ENCODE measurements around the gene NEU1. TPM values are rescaled to one million over a fixed set of nuclear protein-coding genes. Genes with fewer than 3 reads are reported as not detected.
A peak's percentile ranks its signal among the peaks of the same experiment; 100 is the strongest.

Gene NEU1
- total and polyA plus RNA-seq, 2 of the 8 experiments (the other 6 are each of a cell fraction or from before 2014, with no cell fraction given): 41.2 to 72.1 TPM

DNA sequence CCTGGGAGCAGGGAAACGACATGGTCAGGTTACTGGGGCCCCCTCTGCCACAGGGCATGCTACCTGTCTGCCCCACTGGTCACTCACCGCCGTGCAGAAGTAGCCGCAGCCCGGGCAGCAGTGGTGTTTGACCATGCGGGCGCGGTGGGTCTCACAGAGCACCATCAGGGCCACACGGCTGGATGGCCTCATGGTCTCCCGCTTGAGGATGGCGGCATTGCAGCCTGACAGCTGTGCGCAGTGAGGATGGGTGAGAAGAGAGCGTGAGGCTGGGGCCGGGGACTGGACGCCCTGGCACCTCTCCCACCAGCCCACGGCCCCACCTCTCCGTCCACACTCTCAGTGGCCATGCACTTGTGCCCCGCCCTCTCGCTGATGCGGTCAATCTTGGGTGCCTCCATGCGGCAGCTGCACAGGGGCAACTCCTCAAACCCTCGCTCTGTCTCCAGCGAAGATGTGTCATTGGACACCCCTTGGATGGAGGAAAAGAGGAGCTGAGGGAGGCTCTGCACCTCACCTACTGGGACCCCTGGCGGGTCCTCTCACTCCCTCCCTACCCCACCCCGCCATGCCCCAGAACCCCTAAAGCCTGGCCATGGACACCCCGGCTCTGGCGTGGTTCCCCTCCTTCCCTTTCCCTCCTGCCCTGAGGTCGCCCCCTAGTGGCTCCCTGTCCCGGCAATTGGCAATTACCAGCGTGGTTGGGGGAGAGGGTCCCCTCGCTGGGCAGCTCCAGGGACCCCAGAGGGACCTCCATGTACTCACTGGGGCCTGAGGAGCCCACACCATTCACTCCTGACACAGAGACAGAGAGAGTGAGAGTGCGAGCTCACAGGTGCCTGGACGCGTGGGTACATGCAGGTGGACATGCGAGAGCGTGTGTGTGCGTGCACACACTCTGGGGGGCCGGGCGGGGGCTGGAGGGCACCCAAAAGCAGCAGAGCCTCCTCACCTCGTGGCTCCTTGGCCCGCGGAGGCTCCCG lies 25.9 kb upstream of the NEU1 start:
- Histone ChIP-seq H2BK20ac (ENCODE audit: low read length) (no peak overlapping the region), H2AFZ (ENCODE audit: low read length) (no peak overlapping the region), H4K20me1 (replicated peaks in 1 of 2; ENCODE audit: control insufficient read depth in 1 of 2, insufficient read depth in 2 of 2, low read length in 2 of 2) (peaks cover 5 to 20% of the 10 kb centered on the region in 2 experiments), H3K4me2 (ENCODE audit: insufficient read depth in 1 of 2, low read depth in 2 of 2, low read length in 2 of 2) (no peak overlapping the region), H3K79me2 (ENCODE audit: control insufficient read depth in 1 of 2, insufficient read depth in 2 of 2, low read length in 2 of 2) (no peaks in the 10 kb centered on the region; a peak in 1 of 4 replicates), H4K5ac (ENCODE audit: insufficient read length, low read depth, low read length) (no peak overlapping the region), H3K9ac (replicated peaks in 1 of 4; ENCODE audit: extremely low read depth in 1 of 4, low read depth in 3 of 4, low read length in 3 of 4) (no peak overlapping the region), H3K4me1 (replicated peaks in 1 of 4; ENCODE audit: control insufficient read depth in 3 of 4, insufficient read depth in 4 of 4, low read length in 3 of 4) (no peaks in the 10 kb centered on the region), H3K4me3 (ENCODE audit: extremely low read depth in 1 of 4, insufficient read depth in 2 of 4, low read depth in 3 of 4, low read length in 4 of 4) (no peak overlapping the region), H2BK120ac (replicated peaks; ENCODE audit: low read depth, low read length) (no peak overlapping the region), H3K23me2 (ENCODE audit: low read depth, low read length) (no peaks in the 10 kb centered on the region), H2BK5ac (ENCODE audit: low read depth, low read length) (no peak overlapping the region; the same call in 1 of the 2 replicates), H3K23ac (ENCODE audit: insufficient read length) (no peak overlapping the region), H3K27ac (ENCODE audit: low read depth, low read length) (no peak overlapping the region; the same call in 1 of the 2 replicates), H3K14ac (ENCODE audit: insufficient read length) (no peak overlapping the region), H3K4ac (replicated peaks; ENCODE audit: insufficient read length, low read depth, low read length) (no peak overlapping the region), H3K9me3 (ENCODE audit: insufficient read depth in 2 of 2, low read depth in 1 of 2, low read length in 1 of 2) (no peaks in the 10 kb centered on the region), H3K79me1 (ENCODE audit: low read depth, low read length) (no peaks in the 10 kb centered on the region; the same call in 1 of the 2 replicates), H2BK12ac (ENCODE audit: low read depth, low read length) (no peak overlapping the region), H4K91ac (replicated peaks; ENCODE audit: insufficient read length, low read length) (no peak overlapping the region), H3K27me3 (replicated peaks in 1 of 4; ENCODE audit: control insufficient read depth in 3 of 4, extremely low read depth in 1 of 4, insufficient read depth in 3 of 4, low read length in 3 of 4) (no peaks in the 10 kb centered on the region), H3K56ac (replicated peaks; ENCODE audit: insufficient read length, low read depth, low read length) (no peak overlapping the region), H3K36me3 (ENCODE audit: control insufficient read depth in 2 of 4, insufficient read depth in 4 of 4, low read length in 3 of 4) (peaks cover 35 to 81% (median 71%) of the 10 kb centered on the region in 4 experiments), H2BK15ac (ENCODE audit: low read length) (no peak overlapping the region), H4K8ac (ENCODE audit: extremely low read depth, insufficient read depth, low read length) (peak overlapping the region; percentile 79), H2AK5ac (ENCODE audit: low read depth, low read length) (no peak overlapping the region), H3K18ac (ENCODE audit: extremely low read depth, low read length) (no peak overlapping the region)
- peak; percentile 38; the same call in 1 of the 2 replicates for TF ChIP-seq GABPA (IDR thresholded peaks at IDR 0.05; ENCODE audit: borderline replicate concordance, insufficient read depth, low read length)
- no peak for TF ChIP-seq TAF7 (optimal IDR thresholded peaks at IDR 0.05; ENCODE audit: borderline replicate concordance, low read depth, low read length)
- peak; percentile 50 to 70 for TF ChIP-seq RAD21 (IDR thresholded peaks at IDR 0.05 in 1 of 2, conservative IDR thresholded peaks at IDR 0.05 in 1 of 2; ENCODE audit: low read depth in 2 of 2, low read length in 2 of 2)
- TF ChIP-seq, protein P1, sequence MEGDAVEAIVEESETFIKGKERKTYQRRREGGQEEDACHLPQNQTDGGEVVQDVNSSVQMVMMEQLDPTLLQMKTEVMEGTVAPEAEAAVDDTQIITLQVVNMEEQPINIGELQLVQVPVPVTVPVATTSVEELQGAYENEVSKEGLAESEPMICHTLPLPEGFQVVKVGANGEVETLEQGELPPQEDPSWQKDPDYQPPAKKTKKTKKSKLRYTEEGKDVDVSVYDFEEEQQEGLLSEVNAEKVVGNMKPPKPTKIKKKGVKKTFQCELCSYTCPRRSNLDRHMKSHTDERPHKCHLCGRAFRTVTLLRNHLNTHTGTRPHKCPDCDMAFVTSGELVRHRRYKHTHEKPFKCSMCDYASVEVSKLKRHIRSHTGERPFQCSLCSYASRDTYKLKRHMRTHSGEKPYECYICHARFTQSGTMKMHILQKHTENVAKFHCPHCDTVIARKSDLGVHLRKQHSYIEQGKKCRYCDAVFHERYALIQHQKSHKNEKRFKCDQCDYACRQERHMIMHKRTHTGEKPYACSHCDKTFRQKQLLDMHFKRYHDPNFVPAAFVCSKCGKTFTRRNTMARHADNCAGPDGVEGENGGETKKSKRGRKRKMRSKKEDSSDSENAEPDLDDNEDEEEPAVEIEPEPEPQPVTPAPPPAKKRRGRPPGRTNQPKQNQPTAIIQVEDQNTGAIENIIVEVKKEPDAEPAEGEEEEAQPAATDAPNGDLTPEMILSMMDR (IDR thresholded peaks at IDR 0.05; ENCODE audit: control extremely low read depth in 1 of 3, insufficient read depth in 1 of 3, low read depth in 1 of 3, low read length in 3 of 3): peak in 2 of 3 experiments; percentile 72 to 75; a peak in 3 of 4 replicates
- TF ChIP-seq CHD2 (IDR thresholded peaks at IDR 0.05; ENCODE audit: low read length): no peak
- ChIA-PET CTCF (ENCODE audit: partially characterized antibody) (interaction anchor here (0.8 to 4.9 kb wide), 28 partner anchors 9 to 228 kb away, joined by 3 to 59 read pairs (median 4); partner anchors contain the start of genes C6orf47, EHMT2, GPANK1 and SLC44A4), POLR2A (ENCODE audit: partially characterized antibody) (interaction anchor here (0.6 to 4.2 kb wide), 12 partner anchors 9 to 249 kb away, joined by 3 to 21 read pairs (median 4); partner anchors contain the start of genes EHMT2 and NEU1)
- 89% methylated on average over 40 of the region's 43 CpGs; no CpG with 5 or more reads in 1 of the 2 experiments for WGBS, 2 experiments (ENCODE audit: extremely low coverage in 1 of 2, insufficient coverage in 1 of 2, insufficient read length in 1 of 2, insufficient replicate concordance in 2 of 2, low coverage in 1 of 2, low lambda C conversion rate in 2 of 2, missing lambda C conversion rate in 1 of 2)
- FAIRE-seq (no peak), DNase-seq (ENCODE audit: low read depth in 1 of 2, low spot score in 2 of 2) (peak in 1 of 2 experiments; percentile 89)
